ENCODE measurements around the gene HTR3B. TPM values are rescaled to one million over a fixed set of nuclear protein-coding genes. Genes with fewer than 3 reads are reported as not detected.

The HTR3B gene
- total RNA-seq, 2 donors from 2014 or later: not detected

DNA sequence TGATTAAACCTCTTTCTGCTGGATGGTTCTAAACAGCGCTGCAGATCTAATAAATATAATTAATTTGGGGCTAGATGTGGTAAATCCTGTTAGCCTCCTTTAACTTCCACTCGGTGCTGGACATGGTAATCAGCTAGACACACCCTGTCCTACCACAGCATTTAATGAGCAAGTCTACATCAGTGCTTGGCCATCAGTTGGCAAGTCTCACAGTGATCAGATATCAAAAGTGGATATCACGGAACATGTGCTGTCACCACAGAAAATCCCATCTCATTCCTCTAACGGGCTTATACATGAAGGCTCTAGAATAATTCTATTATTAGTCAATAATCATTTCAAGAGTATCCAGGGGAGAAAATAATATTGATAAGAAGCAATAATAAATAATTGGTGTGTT, 23.6 kb upstream of the HTR3B start:
- no peaks in the 10 kb centered on the region for H3K9me3 ChIP-seq
- H3K4me1 ChIP-seq: no peaks in the 10 kb centered on the region
- H3K4me3 ChIP-seq: no peak overlapping the region
- no peak for DNase-seq (ENCODE audit: low spot score)
- no peaks in the 10 kb centered on the region for H3K36me3 ChIP-seq
- no peaks in the 10 kb centered on the region for H3K27me3 ChIP-seq
- no peak overlapping the region for H3K27ac ChIP-seq
- TF ChIP-seq, protein P1, sequence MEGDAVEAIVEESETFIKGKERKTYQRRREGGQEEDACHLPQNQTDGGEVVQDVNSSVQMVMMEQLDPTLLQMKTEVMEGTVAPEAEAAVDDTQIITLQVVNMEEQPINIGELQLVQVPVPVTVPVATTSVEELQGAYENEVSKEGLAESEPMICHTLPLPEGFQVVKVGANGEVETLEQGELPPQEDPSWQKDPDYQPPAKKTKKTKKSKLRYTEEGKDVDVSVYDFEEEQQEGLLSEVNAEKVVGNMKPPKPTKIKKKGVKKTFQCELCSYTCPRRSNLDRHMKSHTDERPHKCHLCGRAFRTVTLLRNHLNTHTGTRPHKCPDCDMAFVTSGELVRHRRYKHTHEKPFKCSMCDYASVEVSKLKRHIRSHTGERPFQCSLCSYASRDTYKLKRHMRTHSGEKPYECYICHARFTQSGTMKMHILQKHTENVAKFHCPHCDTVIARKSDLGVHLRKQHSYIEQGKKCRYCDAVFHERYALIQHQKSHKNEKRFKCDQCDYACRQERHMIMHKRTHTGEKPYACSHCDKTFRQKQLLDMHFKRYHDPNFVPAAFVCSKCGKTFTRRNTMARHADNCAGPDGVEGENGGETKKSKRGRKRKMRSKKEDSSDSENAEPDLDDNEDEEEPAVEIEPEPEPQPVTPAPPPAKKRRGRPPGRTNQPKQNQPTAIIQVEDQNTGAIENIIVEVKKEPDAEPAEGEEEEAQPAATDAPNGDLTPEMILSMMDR (IDR thresholded peaks at IDR 0.05): no peak

DNA sequence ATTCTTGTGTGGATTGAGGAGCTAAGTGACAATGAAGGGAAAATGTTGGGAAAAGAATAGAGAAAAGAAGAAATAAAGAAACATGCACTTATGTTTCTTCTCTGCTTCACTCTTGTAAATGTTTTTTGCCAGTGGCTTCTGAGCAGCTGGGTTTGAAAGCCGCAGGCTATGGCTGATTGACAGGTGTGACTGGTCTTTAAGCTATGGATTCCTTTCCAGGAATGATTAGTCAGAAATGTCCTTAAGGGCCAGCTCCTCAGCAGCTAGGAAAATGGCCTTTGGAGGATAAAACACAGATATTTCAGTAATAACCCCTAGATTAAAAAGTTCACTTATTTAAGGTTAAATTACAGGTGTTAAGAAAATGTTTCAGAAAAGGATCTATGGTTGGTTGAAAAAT, 22.7 kb upstream of the HTR3B start:
- no peak for DNase-seq (ENCODE audit: low spot score)

GRCh38 chr11:113884361-113884836, 20.2 kb upstream of the HTR3B start:
- no peaks in the 10 kb centered on the region for H3K9me3 ChIP-seq
- H3K27me3 ChIP-seq: no peaks in the 10 kb centered on the region
- H3K4me1 ChIP-seq: no peaks in the 10 kb centered on the region
- H3K4me3 ChIP-seq: no peak overlapping the region
- DNase-seq (ENCODE audit: low spot score): no peak
- no peaks in the 10 kb centered on the region for H3K36me3 ChIP-seq
- TF ChIP-seq, protein P1 (IDR thresholded peaks at IDR 0.05): no peak
- H3K27ac ChIP-seq: no peak overlapping the region

More for the DNA sequence above, 22.7 kb upstream of the HTR3B start:
- Histone ChIP-seq H3K4me1 (no peaks in the 10 kb centered on the region), H3K27ac (no peak overlapping the region), H3K27me3 (no peaks in the 10 kb centered on the region), H3K9me3 (no peaks in the 10 kb centered on the region), H3K4me3 (no peak overlapping the region), H3K36me3 (no peaks in the 10 kb centered on the region)
- TF ChIP-seq, protein P1 (IDR thresholded peaks at IDR 0.05): no peak

DNA sequence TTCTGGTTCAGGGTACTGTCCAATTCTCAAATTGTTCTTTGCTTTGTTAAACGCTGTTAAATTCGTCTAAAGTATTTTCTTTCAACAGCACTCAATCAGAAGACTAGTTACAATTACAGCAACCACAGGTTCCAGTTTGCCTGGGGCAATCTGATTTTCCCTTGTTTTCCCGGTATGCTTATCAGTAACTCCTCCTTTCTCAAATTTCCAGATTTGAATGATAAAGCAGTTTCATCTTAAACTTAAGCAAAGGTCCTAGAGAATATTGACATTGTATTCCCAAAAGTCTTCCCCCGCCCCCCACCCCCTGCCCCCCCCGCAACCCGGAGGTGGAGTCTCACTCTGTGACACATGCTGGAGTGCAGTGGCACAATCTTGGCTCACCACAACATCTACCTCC, 18.7 kb upstream of the HTR3B start:
- Histone ChIP-seq H3K36me3 (no peaks in the 10 kb centered on the region), H3K27ac (no peak overlapping the region), H3K4me3 (no peak overlapping the region), H3K27me3 (no peaks in the 10 kb centered on the region), H3K4me1 (no peaks in the 10 kb centered on the region), H3K9me3 (no peaks in the 10 kb centered on the region)
- no peak for DNase-seq (ENCODE audit: low spot score)
- TF ChIP-seq, protein P1 (IDR thresholded peaks at IDR 0.05): no peak

DNA sequence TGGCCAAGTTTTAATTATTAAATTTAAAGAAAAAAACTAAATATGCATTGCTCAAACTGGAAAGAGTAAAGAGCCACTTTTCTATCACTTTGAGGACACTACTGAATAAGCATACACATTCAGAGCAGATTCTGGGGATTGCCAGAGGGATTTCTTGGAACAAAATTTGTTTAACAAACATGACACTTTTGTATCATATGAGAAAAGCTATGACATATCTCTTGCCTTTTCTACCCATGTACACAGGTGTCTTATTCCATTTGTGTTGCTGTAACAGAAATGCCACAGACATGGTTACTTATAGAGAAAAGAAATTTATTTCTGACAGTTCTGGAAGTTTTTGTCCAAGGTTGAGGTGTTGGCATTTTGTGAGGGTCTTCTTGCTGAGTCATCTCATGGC, 15.7 kb upstream of the HTR3B start:
- no peaks in the 10 kb centered on the region for H3K9me3 ChIP-seq
- no peaks in the 10 kb centered on the region for H3K27me3 ChIP-seq
- H3K4me1 ChIP-seq: no peaks in the 10 kb centered on the region
- DNase-seq (ENCODE audit: low spot score): no peak
- H3K36me3 ChIP-seq: no peaks in the 10 kb centered on the region
- no peak overlapping the region for H3K4me3 ChIP-seq
- H3K27ac ChIP-seq: no peak overlapping the region
- TF ChIP-seq, protein P1 (IDR thresholded peaks at IDR 0.05): no peak

DNA sequence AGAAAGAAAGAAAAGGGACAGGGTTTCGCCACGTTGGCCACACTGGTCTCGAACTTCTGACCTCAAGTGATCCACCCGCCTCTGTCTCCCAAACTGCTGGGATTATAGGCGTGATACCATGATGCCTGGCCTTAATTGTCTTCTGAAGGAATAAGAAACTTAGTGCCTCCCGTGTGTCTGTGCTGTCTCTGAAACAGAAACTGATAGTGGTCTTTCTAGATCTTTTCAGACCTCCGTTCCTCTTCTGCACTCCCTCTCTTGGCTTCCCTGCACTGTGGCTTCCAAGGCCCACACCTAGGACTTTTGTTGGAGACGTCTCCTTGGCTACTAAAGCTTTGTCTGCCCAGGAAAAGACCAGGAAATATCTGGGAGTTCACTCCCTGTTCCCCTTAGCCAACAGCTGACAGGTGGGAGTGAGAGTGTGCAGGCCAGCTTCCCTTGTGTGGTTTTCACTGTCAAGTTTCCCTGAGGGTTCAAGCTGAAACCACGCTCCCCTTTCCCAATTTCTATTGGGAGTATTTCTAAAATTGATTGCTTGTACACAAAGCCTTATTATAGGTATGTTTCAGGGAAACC, 10.1 kb upstream of the HTR3B start:
- H3K9me3 ChIP-seq: no peaks in the 10 kb centered on the region
- no peak overlapping the region for H3K27ac ChIP-seq
- TF ChIP-seq, protein P1 (IDR thresholded peaks at IDR 0.05): no peak
- H3K4me3 ChIP-seq: no peak overlapping the region
- DNase-seq (ENCODE audit: low spot score): no peak
- no peaks in the 10 kb centered on the region for H3K4me1 ChIP-seq
- H3K27me3 ChIP-seq: no peaks in the 10 kb centered on the region
- no peaks in the 10 kb centered on the region for H3K36me3 ChIP-seq

All from right atrium auricular region (tissue), 2 donors.